ENCODE measurements around the gene FAHD2B.
"Not testable (repeated sequence)": the region's sequence is repeated elsewhere in the genome, so short reads cannot be mapped to it uniquely, and the experiment has no call there.

Gene FAHD2B, protein sequence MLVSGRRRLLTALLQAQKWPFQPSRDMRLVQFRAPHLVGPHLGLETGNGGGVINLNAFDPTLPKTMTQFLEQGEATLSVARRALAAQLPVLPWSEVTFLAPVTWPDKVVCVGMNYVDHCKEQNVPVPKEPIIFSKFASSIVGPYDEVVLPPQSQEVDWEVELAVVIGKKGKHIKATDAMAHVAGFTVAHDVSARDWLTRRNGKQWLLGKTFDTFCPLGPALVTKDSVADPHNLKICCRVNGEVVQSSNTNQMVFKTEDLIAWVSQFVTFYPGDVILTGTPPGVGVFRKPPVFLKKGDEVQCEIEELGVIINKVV

DNA sequence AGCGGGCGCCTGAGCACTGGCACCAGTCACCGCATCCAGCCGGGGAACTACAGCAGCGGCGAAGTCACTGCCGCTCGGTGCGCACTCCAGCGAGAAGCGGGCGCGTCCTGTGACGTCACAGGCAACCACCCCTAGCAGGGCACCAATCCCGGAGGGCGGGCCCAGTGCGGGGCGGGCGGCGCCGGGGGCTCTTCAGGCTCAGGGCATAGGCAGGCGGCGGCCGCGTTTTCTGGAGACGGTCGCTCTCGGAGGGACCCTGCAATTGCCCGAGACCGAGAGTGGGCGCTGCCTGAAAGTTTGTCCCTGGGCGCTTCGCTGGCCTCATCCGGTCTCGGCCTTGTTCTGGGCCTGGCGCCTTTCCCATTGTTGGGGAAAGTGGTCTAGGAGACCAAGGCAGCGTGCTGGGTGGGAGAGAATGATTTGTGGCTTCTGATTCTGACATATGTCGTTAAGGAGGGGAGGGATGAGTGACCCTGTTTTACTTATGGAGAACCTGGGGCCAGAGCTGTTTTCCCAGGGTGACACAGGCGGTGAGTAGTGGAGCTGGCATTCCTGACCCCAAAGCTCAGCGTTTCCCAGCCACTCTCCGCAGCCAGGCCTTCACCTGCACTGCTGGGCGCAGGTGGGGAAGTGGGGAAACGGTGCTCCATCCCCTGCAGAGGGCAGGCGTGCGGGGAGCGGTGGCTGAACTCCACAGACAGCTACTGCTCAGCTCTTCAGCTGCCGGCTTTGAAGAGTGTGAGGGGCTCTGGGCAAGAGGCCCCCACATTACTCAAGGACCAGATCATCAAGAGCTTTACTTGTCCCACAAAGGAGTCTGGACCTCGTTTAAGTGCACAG lies at the start of gene FAHD2B:
Gene FAHD2B (minus strand): TSS at position 111 of the 840 bp plus-strand sequence. CDS start 3,176 bp downstream, outside the sequence.
- Mint-ChIP-seq H3K4me3 (peak within 1 kb of the TSS; percentile 76), H3K27ac (peak within 1 kb of the TSS; percentile 72), H3K4me1 (peaks cover 12% of the 10 kb centered on the region)
- H3K36me3 Mint-ChIP-seq, H3K9me3 Mint-ChIP-seq, H3K27me3 Mint-ChIP-seq: not testable (repeated sequence)
- ATAC-seq: peak; percentile 95

DNA sequence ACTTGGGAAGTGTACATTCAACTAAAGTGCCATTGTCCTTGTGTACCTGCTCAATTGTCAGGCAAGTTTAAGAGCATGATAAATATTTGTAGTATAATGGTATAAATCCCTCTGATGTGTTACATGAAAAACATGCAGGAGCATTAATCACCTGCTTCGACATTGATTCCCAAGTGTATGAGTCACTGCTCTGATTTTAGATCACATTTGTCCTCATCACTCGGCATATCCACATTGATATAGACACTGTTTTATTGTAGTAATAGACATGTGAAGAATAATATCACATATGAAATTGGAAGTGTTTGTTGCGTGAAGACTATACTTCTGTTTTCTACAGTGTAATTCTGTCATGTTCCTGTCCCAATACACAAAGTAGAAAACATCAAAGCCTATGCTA lies 49.3 kb upstream of the FAHD2B start:
- peaks cover 48% of the 10 kb centered on the region for H3K36me3 Mint-ChIP-seq
- H3K4me1 Mint-ChIP-seq, ATAC-seq, H3K27me3 Mint-ChIP-seq, H3K27ac Mint-ChIP-seq, H3K4me3 Mint-ChIP-seq, H3K9me3 Mint-ChIP-seq: not testable (repeated sequence)

DNA sequence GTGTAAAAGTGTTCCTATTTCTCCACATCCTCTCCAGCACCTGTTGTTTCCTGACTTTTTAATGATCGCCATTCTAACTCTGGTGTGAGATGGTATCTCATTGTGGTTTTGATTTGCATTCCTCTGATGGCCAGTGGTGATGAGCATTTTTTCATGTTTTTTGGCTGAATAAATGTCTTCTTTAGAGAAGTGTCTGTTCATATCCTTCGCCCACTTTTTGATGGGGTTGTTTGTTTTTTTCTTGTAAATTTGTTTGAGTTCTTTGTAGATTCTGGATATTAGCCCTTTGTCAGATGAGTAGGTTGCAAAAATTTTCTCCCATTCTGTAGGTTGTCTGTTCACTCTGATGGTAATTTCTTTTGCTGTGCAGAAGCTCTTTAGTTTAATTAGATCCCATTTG lies 34.4 kb upstream of the FAHD2B start:
- peaks cover 24% of the 10 kb centered on the region for H3K36me3 Mint-ChIP-seq
- not testable (repeated sequence) for H3K4me3 Mint-ChIP-seq, H3K4me1 Mint-ChIP-seq, H3K27me3 Mint-ChIP-seq, H3K9me3 Mint-ChIP-seq, H3K27ac Mint-ChIP-seq, ATAC-seq

DNA sequence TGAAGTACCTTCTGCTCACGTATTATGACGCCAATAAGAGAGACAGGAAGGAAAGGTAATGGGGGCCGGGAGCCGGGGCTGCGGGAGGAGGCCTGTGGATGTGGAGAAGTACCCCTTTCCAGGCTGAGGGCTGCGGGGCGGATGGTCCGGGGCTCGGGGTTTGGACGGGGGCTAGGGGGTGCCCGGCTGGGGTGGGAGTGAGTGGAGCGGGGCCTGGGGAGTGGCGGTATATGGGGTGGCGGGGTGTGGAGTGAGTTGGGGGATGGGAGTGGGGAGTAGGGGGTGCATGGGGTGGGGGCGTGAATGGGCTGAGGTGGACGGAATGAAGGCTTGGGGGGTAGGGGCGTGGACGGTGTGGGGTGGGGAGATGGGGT lies 19.2 kb upstream of the FAHD2B start:
- not testable (repeated sequence) for H3K9me3 Mint-ChIP-seq, H3K4me1 Mint-ChIP-seq, H3K27me3 Mint-ChIP-seq, H3K36me3 Mint-ChIP-seq
- H3K4me3 Mint-ChIP-seq: peak overlapping the region; percentile 99
- H3K27ac Mint-ChIP-seq: peak overlapping the region; percentile 98
- ATAC-seq: peak; percentile 61

DNA sequence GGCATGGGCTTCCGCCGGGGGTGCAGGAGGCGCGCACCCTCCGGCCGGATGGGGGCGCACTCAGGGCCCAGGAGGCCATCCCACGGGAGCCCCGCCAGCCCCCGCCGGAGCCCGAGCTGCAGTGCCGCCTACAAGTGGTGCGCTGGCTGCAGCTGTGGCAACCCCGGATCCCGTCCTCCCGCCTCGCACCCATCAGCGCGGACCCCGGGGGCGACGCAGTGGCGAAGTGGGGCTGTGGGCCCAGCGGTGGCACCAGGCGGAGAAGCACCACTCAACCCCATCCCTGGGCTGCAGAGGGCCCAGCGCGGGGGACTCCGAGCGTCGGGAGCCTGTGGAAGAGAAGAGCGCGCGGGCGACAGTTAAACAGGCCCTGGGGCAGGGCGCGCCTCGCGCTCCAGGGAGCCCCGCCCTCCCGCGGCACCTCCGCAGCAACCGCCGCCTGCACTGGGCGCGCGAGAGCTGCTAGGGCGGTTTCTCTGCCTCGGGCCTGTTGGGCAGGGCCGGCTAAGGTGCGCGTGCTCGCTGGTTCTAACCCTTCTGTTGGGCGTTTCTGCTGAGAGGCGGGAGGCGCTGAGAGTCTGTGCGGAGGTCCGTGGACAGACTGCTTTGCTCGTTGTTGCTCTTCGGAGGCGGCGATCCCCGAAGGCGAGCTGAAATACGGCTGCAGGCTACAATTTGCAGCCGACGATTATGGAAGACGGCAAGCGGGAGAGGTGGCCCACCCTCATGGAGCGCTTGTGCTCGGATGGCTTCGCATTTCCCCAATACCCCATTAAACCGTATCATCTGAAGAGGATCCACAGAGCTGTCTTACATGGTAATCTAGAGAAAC lies 18.6 kb upstream of the FAHD2B start, which contains the start of gene ANKRD36:
Gene ANKRD36 (plus strand): TSS at position 104 of the 832 bp plus-strand sequence. CDS start 587 bp downstream, at position 691.
- not testable (repeated sequence) for H3K4me1 Mint-ChIP-seq, H3K9me3 Mint-ChIP-seq, H3K36me3 Mint-ChIP-seq
- peak within 1 kb of the TSS; percentile 98 for H3K27ac Mint-ChIP-seq
- peak within 1 kb of the TSS; percentile 99 for H3K4me3 Mint-ChIP-seq
- peak; percentile 96 for ATAC-seq
- H3K27me3 Mint-ChIP-seq: peaks cover 13% of the 10 kb centered on the region

DNA sequence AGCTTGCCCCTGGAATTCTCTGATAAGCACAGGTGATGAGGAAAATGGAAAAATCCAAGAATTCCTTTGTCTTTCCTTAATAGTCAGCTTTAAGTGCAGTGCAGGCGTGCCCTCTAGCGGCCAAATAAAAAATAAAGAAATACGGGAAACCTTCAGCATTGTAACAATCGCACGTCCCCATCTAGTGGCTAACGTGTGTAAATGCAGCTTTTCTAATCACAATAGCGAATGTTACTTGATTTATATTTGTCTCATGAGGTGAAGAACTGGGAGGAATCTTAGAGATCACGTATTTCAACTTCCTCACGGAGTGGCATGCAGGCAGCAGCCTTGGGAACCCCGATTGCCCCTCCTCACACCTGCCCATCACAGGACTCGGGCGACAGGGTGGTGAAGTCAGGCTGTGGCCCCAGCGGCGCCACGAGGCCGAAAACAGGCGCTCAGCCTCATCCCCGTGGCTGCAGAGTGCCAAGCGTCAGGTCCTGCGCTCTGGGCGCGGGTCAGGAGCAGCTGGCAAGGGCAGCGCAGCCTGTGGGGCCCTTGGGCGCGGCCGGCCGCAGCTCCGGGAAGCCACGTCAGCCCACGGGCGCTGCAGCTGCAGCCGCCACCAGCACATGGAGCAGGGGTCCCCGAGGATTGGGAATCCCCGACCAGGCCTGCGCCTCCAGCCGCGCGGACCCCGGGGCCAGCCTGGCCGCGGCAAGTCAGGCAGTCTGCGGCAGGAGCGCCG lies 17.8 kb upstream of the FAHD2B start:
- Mint-ChIP-seq H3K4me3 (peak overlapping the region; percentile 99), H3K27me3 (peaks cover 15% of the 10 kb centered on the region), H3K27ac (peak overlapping the region; percentile 98)
- not testable (repeated sequence) for H3K9me3 Mint-ChIP-seq, H3K4me1 Mint-ChIP-seq, H3K36me3 Mint-ChIP-seq
- peak; percentile 73 for ATAC-seq

DNA sequence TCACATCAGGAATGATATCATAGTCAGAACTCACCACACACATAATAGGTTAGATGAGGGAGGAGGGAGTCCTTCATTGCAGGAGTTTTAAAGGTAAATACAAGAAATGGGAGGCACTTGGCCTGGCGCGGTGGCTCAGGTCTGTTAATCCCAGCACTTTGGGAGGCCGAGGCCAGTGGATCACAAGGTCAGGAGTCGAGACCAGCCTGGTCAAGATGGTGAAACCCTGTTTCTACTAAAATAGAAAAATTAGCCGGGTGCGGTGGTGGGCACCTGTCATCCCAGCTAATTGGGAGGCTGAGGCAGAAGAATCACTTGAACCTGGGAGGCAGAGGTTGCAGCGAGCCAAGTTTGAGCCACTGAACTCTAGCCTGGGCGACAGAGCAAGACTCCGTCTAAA lies 16.6 kb upstream of the FAHD2B start:
- not testable (repeated sequence) for H3K27ac Mint-ChIP-seq, H3K36me3 Mint-ChIP-seq

DNA sequence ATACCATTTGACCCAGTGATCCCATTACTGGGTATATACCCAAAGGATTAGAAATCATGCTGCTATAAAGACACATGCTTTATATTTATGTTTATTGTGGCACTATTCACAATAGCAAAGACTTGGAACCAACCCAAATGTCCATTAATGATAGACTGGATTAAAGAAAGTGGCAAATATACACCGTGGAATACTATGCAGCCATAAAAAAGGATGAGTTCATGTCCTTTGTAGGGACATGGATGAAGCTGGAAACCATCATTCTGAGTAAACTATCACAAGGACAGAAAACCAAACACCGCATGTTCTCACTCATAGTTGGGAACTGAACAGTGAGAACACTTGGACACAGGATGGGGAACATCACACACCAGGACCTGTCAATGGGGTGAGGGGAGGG lies 12.2 kb upstream of the FAHD2B start:
- not testable (repeated sequence) for H3K36me3 Mint-ChIP-seq, H3K4me1 Mint-ChIP-seq, H3K4me3 Mint-ChIP-seq, H3K27ac Mint-ChIP-seq, ATAC-seq, H3K9me3 Mint-ChIP-seq
- peaks cover 23% of the 10 kb centered on the region for H3K27me3 Mint-ChIP-seq

More for the DNA sequence above, 16.6 kb upstream of the FAHD2B start:
- ATAC-seq, H3K4me3 Mint-ChIP-seq, H3K4me1 Mint-ChIP-seq, H3K9me3 Mint-ChIP-seq: not testable (repeated sequence)
- peaks cover 15% of the 10 kb centered on the region for H3K27me3 Mint-ChIP-seq

DNA sequence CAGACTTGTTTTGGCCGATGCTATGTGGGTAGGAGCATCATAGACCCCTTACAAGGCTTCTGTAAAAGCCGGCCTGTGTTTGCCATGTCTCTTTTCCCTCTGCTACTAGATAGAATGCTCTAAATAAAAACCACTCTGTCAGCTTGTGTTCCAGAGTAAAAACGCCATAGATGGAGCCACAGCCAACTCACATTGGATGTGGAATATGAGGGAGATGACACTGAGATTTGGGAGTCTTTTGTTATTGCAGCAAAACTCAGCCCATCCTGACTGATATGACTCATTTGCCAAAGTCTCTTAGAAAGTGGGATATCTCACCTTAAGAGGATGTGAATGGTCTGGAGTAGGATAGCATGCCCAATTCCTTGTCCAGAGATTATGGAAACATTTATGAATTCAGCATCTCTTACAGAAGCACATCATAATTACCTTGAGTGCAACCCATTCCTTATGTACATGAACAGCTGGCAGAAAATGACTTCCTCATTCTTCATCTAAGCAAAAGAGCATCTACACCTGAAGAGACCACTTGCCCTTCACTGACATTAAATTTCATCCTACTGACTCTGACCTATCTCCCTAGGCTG lies 4.2 kb upstream of the FAHD2B start:
- H3K9me3 Mint-ChIP-seq, ATAC-seq, H3K36me3 Mint-ChIP-seq, H3K4me3 Mint-ChIP-seq, H3K27ac Mint-ChIP-seq: not testable (repeated sequence)
- peaks cover 12% of the 10 kb centered on the region for H3K4me1 Mint-ChIP-seq
- H3K27me3 Mint-ChIP-seq: peaks cover 13% of the 10 kb centered on the region

DNA sequence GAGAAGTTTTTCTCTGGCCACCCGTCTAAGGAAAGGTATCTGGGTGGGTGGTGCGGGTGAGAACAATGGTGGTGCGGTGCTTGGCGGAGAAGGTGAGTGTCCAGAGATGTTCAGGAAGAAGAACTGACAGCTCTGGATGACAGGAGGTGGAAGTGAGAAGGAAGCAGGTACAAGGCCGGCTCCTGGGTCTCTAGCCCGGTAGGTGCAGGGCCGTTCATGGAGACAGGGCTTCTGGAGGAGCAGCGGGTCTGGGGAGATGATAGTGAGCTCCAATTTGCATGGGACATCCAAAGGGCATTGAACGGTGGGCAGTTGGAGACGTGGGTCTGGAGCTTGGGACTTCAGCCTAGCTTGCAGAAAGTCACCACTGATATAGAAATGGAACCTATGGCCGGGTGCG lies 979 bp upstream of the FAHD2B start:
- peak overlapping the region; percentile 72 for H3K27ac Mint-ChIP-seq
- H3K27me3 Mint-ChIP-seq: peaks cover 13% of the 10 kb centered on the region
- H3K36me3 Mint-ChIP-seq: peaks cover 5% of the 10 kb centered on the region
- peaks cover 2% of the 10 kb centered on the region for H3K9me3 Mint-ChIP-seq
- H3K4me1 Mint-ChIP-seq: peaks cover 12% of the 10 kb centered on the region
- H3K4me3 Mint-ChIP-seq: peak overlapping the region; percentile 76
- no peak for ATAC-seq

DNA sequence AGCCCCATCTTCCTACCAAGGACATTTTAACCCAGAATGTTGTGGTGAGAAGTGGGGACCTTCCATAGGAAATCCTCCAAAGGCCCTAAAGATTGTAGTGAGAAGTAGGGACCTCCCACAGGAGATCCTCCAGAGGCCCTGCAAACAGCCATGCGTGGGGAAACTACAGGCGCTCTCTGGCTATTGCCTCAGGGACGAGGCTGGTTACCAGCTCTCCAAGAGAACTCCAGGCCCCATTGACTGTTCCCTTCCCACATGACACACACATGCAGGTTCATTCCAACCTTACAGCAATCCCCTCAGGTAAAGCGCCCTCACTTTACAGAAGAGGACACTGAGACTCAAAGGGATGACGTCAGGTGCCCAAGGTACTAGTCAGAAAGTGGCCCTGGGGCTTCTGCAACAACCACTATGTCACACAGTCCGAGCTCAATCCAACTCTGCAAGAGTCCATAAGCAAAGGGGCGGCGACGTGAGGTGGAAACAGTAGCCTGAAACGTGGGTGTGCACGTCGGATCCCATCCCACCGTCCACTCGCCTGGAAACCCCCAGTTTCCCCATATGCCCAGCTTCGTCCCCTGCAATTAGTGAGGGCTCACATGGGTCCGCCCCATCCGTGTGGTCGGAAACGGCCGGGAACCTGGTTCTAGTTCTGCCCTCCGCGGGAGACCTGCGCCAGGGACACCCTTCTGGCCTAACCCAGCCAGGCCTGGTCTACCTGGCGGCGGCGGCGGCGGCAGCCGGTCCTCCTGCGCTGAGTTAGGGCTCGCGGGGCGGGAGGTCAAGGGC lies 505 bp downstream of the FAHD2B start:
- H3K4me3 Mint-ChIP-seq: peak overlapping the region; percentile 21
- not testable (repeated sequence) for H3K27ac Mint-ChIP-seq, H3K9me3 Mint-ChIP-seq, H3K27me3 Mint-ChIP-seq, H3K36me3 Mint-ChIP-seq
- ATAC-seq: peak; percentile 21
- H3K4me1 Mint-ChIP-seq: peaks cover 12% of the 10 kb centered on the region

DNA sequence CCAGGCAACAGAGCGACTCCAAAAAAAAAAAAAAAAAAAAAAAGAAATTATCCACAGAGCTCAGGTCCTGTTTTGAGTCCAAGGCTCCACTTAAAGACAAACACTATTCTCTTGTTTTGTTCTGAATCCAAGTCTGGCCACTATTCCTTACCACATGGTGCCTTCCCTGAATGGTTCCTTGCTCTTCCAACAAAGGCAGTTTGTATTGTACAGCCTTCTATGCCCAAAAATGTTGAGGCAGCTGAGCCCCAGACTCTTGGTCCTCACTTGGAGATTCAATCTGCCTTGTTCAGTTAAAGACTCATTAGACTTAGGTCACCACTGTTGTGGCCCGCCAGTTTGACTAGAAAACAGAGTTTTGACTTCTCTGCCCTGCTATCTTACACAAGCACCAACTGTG lies 1.7 kb downstream of the FAHD2B start:
- H3K4me1 Mint-ChIP-seq: peaks cover 12% of the 10 kb centered on the region
- not testable (repeated sequence) for H3K4me3 Mint-ChIP-seq

DNA sequence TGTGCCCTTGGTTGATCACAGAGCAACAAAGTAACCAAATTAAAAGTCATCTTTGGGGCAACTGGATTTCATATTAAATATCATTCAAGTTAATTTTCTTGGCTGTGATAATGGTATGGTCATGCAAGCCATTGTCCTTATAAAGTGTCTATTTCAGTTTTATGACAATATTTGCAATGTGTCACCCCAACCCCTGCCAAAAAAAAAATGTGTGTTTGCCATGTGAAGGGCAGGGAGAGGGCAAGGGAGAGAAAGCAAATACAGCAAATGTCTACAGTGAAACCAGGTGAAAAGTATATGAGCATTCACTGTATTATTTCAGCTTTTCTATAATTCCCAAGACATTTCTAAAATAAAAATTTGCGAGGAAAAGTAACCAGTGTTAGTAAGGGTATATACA lies 6.0 kb downstream of the FAHD2B start:
- not testable (repeated sequence) for H3K4me3 Mint-ChIP-seq, H3K27me3 Mint-ChIP-seq, ATAC-seq, H3K4me1 Mint-ChIP-seq, H3K9me3 Mint-ChIP-seq, H3K27ac Mint-ChIP-seq
- peaks cover 26% of the 10 kb centered on the region for H3K36me3 Mint-ChIP-seq

More for the DNA sequence above, 1.7 kb downstream of the FAHD2B start:
- not testable (repeated sequence) for H3K27ac Mint-ChIP-seq, H3K27me3 Mint-ChIP-seq, H3K9me3 Mint-ChIP-seq, ATAC-seq
- H3K36me3 Mint-ChIP-seq: peaks cover 13% of the 10 kb centered on the region

DNA sequence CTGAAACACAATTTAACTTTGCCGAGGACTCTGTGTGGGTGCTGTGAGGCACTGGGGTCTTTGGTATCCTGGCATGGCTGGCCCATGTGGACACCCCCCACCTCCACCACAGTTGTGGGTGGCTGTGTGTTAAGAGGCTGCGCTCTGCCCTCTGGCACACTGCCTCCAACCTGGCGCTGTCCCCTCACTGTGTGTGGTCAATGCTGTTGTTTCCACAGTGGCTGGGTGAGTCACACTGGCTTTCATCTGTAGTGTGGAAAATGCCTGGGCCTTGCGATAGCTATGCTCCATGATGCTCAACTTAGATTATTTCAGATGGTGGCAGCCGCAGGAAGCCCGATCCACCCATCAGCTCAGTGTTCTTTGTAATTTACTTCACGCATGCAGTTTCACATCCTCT lies 9.6 kb downstream of the FAHD2B start:
- peak; percentile 62 for ATAC-seq
- H3K9me3 Mint-ChIP-seq, H3K27me3 Mint-ChIP-seq, H3K4me3 Mint-ChIP-seq, H3K4me1 Mint-ChIP-seq, H3K27ac Mint-ChIP-seq: not testable (repeated sequence)
- H3K36me3 Mint-ChIP-seq: peaks cover 24% of the 10 kb centered on the region
